ENCODE measurements around the gene ZNF488. TPM values are rescaled to one million over a fixed set of nuclear protein-coding genes. Genes with fewer than 3 reads are reported as not detected.

The ZNF488 gene
- total and polyA plus RNA-seq, 4 experiments from 2014 or later = 0.20 TPM; not detected in 3

DNA sequence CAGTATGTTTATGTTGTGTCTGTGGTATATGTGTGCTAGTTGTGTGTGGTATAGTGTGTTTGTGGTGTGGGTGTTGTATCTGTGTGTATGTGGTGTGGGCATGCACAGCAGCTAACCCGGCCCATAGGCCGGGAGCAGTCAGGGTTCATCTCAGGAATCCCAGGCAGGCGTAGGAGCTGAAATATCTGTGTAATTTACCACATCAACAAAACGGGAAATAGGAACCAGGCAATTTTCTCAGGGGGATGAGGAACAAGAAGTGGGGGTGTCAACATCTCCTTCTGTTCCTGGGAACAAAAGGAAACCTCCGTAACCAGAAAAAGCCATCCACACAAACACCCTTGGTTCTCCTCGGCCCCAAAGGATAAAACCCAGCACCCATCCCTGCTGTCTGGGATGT lies 24.5 kb upstream of the ZNF488 start:
- Histone ChIP-seq H3K4me1 (ENCODE audit: insufficient read depth, low read length) (no peaks in the 10 kb centered on the region), H3K27ac (ENCODE audit: low read depth, low read length) (no peak overlapping the region), H3K27me3 (ENCODE audit: insufficient read depth, low read length) (no peaks in the 10 kb centered on the region), H3K9me3 (ENCODE audit: control insufficient read depth in 1 of 2, low read length in 2 of 2) (no peaks in the 10 kb centered on the region), H3K4me3 (ENCODE audit: low read length in 2 of 2) (no peak overlapping the region), H3K36me3 (ENCODE audit: insufficient read depth, low read length) (no peaks in the 10 kb centered on the region)
- DNase-seq = no peak
- intact Hi-C loops (cut with micrococcal nuclease) = no loop called here
- Mint-ChIP-seq H3K4me1 (no peaks in the 10 kb centered on the region), H3K27me3 (no peaks in the 10 kb centered on the region), H3K27ac (no peak overlapping the region), H3K9me3 (no peaks in the 10 kb centered on the region), H3K36me3 (no peaks in the 10 kb centered on the region), H3K4me3 (no peak overlapping the region)
- POLR2A ChIA-PET (ENCODE audit: partially characterized antibody) = no interaction called here
- CTCF ChIA-PET (ENCODE audit: partially characterized antibody) = no interaction called here

DNA sequence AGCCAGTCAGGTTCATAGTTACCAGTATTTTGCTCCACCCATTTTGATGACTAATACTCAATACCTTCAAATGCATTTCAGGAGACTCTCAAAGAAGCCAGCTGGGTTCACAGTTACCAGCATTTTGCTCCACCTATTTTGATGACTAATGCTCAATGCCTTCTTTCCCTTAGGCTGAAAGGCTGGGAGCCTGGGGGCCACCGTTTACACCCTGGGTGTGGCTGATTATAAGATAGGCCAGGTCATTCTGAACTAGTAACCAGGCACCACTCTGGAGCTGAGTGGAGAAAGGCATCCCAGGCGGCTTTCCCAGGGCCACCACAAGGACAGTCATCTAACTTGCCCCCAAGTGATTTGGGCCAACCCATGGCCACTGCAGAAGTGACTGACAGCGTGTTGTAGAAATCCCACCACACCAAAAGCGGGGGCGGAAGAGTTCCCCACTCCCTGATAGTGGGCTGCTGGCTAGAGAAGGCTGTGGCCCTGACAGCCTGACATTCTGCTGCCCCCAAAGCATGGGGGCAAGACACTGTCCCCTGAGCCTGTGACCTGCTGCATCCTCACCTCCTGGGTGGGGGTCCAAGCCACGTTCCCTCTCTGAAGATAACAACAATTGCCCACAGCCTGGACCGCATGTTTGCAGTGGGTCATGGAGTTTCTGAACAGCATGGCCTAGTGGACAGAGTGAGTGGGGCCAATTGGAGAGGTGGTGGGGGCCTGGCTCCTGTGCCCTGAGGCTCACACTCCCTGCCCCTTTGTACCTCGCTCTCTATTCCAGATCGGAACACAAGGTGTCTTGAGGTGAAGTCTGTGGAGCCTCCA lies 23.0 kb upstream of the ZNF488 start:
- Histone ChIP-seq H3K4me1 (ENCODE audit: insufficient read depth, low read length) (no peaks in the 10 kb centered on the region), H3K27ac (ENCODE audit: low read depth, low read length) (no peak overlapping the region), H3K9me3 (ENCODE audit: control insufficient read depth in 1 of 2, low read length in 2 of 2) (no peaks in the 10 kb centered on the region), H3K27me3 (ENCODE audit: insufficient read depth, low read length) (no peaks in the 10 kb centered on the region), H3K4me3 (ENCODE audit: low read length in 2 of 2) (no peak overlapping the region), H3K36me3 (ENCODE audit: insufficient read depth, low read length) (no peaks in the 10 kb centered on the region)
- Mint-ChIP-seq H3K9me3 (no peaks in the 10 kb centered on the region), H3K36me3 (no peaks in the 10 kb centered on the region), H3K27me3 (peaks cover 0 to 6% of the 10 kb centered on the region in 2 donors), H3K27ac (no peak overlapping the region), H3K4me3 (no peak overlapping the region), H3K4me1 (no peaks in the 10 kb centered on the region)
- intact Hi-C loops (cut with micrococcal nuclease) = no loop called here
- ChIA-PET CTCF (ENCODE audit: partially characterized antibody) (no interaction called here), POLR2A (ENCODE audit: partially characterized antibody) (no interaction called here)
- no peak for DNase-seq

DNA sequence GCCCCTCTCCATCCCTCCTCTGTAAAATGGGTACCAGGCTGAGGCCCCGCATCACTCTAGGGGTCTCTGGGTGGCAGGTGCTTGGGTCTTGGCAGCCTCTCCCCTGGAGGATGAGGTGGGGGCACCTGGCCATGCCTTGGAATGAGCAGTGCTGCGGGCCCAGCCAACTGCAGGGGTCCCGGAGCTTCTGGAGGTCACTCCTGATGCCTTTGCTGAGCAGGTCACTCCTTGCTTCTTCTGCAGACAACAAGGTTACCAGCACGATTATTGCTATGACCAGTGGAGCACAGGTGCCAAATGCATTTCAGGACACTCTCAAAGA lies 22.4 kb upstream of the ZNF488 start:
- H3K27ac ChIP-seq (ENCODE audit: low read depth, low read length) = no peak overlapping the region
- Mint-ChIP-seq H3K9me3 (no peaks in the 10 kb centered on the region), H3K27ac (no peak overlapping the region), H3K4me3 (no peak overlapping the region), H3K4me1 (no peaks in the 10 kb centered on the region), H3K27me3 (peaks cover 0 to 6% of the 10 kb centered on the region in 2 donors), H3K36me3 (no peaks in the 10 kb centered on the region)
- no peaks in the 10 kb centered on the region for H3K36me3 ChIP-seq (ENCODE audit: insufficient read depth, low read length)
- POLR2A ChIA-PET (ENCODE audit: partially characterized antibody) = no interaction called here
- DNase-seq = no peak
- CTCF ChIA-PET (ENCODE audit: partially characterized antibody) = no interaction called here
- no peaks in the 10 kb centered on the region for H3K9me3 ChIP-seq (ENCODE audit: control insufficient read depth in 1 of 2, low read length in 2 of 2)
- H3K27me3 ChIP-seq (ENCODE audit: insufficient read depth, low read length) = no peaks in the 10 kb centered on the region
- intact Hi-C loops (cut with micrococcal nuclease) = no loop called here
- no peak overlapping the region for H3K4me3 ChIP-seq (ENCODE audit: low read length in 2 of 2)
- H3K4me1 ChIP-seq (ENCODE audit: insufficient read depth, low read length) = no peaks in the 10 kb centered on the region

DNA sequence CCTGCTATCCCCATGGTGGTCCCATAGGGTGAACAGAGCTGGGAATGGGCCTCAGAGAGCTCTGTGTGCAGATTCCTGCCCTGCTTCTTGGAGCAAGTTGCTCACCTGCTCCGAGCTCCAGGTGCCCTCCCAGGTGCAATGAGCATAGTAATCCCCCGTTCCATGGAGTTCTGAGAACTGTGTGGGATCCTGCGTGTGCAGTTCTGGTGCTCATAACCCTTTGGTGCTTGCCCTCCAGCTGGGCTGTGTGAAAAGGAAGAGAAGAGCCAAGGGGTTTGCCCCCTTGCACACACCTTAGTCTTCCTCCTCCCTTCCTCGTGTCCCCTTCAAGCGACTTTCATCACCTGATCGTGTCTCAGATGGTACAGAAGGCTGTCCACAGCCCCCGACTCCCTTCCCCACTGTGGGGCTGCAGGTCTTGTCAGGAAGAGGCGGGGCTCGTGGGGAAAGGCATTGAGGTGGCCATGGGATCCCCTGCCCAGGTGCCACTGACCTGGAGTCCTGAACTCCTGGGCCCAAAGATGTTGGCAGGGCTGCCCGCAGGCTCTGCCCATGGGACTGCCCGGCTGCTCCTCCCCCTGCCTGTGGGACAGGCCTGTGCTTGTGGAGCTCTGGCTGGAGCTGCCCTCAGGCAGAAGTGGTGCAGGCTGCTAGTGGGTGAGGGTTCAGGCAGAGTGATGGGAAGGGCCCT lies 21.9 kb upstream of the ZNF488 start:
- Mint-ChIP-seq H3K9me3 (no peaks in the 10 kb centered on the region), H3K4me1 (no peaks in the 10 kb centered on the region), H3K36me3 (no peaks in the 10 kb centered on the region), H3K27ac (peak overlapping the region in 1 of 7 donors; percentile 22), H3K27me3 (peaks cover under 1 to 8% of the 10 kb centered on the region in 2 donors), H3K4me3 (no peak overlapping the region)
- Histone ChIP-seq H3K36me3 (ENCODE audit: insufficient read depth, low read length) (no peaks in the 10 kb centered on the region), H3K4me1 (ENCODE audit: insufficient read depth, low read length) (no peaks in the 10 kb centered on the region), H3K27me3 (ENCODE audit: insufficient read depth, low read length) (no peaks in the 10 kb centered on the region), H3K9me3 (ENCODE audit: control insufficient read depth in 1 of 2, low read length in 2 of 2) (no peaks in the 10 kb centered on the region), H3K27ac (ENCODE audit: low read depth, low read length) (no peak overlapping the region), H3K4me3 (ENCODE audit: low read length in 2 of 2) (no peak overlapping the region)
- DNase-seq = no peak
- ChIA-PET POLR2A (ENCODE audit: partially characterized antibody) (no interaction called here), CTCF (ENCODE audit: partially characterized antibody) (no interaction called here)
- intact Hi-C loops (cut with micrococcal nuclease) = no loop called here

DNA sequence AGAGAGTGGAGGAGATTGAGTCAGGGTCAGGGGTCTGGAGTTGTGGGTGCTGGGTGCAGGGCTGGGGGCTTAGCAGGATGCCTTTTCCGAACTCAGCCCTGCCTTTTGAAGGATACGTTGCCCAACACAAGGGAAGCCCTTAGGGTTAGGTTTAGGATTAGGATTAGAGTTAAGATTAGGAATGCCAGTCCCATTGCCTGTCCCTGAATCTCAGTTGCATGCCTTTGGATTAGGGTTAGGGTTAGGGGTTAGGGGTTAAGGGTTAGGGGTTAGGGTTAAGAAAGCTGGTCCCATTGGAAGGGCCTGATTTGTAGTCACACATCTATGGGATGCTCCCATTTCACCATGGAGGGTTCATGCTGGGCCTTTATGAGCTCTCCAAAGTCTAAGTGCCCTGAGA lies 20.8 kb upstream of the ZNF488 start:
- H3K36me3 ChIP-seq (ENCODE audit: insufficient read depth, low read length) = no peaks in the 10 kb centered on the region
- no peaks in the 10 kb centered on the region for H3K4me1 Mint-ChIP-seq
- no peaks in the 10 kb centered on the region for H3K36me3 Mint-ChIP-seq
- POLR2A ChIA-PET (ENCODE audit: partially characterized antibody) = no interaction called here
- H3K27ac Mint-ChIP-seq = no peak overlapping the region
- H3K4me3 Mint-ChIP-seq = no peak overlapping the region
- H3K4me3 ChIP-seq (ENCODE audit: low read length in 2 of 2) = no peak overlapping the region
- intact Hi-C loops (cut with micrococcal nuclease) = no loop called here
- CTCF ChIA-PET (ENCODE audit: partially characterized antibody) = no interaction called here
- DNase-seq = no peak
- H3K27me3 Mint-ChIP-seq = peaks cover 2 to 9% of the 10 kb centered on the region in 2 donors
- H3K27ac ChIP-seq (ENCODE audit: low read depth, low read length) = no peak overlapping the region
- H3K4me1 ChIP-seq (ENCODE audit: insufficient read depth, low read length) = no peaks in the 10 kb centered on the region
- no peaks in the 10 kb centered on the region for H3K9me3 Mint-ChIP-seq
- no peaks in the 10 kb centered on the region for H3K9me3 ChIP-seq (ENCODE audit: control insufficient read depth in 1 of 2, low read length in 2 of 2)
- no peaks in the 10 kb centered on the region for H3K27me3 ChIP-seq (ENCODE audit: insufficient read depth, low read length)

DNA sequence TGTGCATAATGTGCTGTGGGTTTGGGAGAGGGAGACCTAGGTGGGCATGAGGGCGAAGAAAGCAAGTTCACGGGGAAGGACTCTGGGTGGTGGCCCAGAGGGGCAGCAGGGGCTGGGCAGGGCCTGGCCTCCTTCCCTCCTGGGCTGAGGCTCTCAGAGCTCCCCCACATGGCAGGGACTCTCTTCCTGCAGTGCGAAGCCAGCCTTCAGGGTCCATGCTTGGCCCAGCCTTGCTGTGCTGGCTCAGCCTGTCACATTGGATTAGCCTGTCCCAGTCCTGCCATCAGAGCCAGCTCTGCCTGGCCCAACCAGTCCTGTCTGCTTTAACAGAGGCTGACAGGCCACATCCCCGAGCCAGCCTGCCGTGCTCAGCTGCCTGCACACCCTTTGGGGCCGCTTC lies 20.4 kb upstream of the ZNF488 start:
- H3K4me3 ChIP-seq (ENCODE audit: low read length in 2 of 2) = no peak overlapping the region
- no peaks in the 10 kb centered on the region for H3K4me1 Mint-ChIP-seq
- POLR2A ChIA-PET (ENCODE audit: partially characterized antibody) = no interaction called here

DNA sequence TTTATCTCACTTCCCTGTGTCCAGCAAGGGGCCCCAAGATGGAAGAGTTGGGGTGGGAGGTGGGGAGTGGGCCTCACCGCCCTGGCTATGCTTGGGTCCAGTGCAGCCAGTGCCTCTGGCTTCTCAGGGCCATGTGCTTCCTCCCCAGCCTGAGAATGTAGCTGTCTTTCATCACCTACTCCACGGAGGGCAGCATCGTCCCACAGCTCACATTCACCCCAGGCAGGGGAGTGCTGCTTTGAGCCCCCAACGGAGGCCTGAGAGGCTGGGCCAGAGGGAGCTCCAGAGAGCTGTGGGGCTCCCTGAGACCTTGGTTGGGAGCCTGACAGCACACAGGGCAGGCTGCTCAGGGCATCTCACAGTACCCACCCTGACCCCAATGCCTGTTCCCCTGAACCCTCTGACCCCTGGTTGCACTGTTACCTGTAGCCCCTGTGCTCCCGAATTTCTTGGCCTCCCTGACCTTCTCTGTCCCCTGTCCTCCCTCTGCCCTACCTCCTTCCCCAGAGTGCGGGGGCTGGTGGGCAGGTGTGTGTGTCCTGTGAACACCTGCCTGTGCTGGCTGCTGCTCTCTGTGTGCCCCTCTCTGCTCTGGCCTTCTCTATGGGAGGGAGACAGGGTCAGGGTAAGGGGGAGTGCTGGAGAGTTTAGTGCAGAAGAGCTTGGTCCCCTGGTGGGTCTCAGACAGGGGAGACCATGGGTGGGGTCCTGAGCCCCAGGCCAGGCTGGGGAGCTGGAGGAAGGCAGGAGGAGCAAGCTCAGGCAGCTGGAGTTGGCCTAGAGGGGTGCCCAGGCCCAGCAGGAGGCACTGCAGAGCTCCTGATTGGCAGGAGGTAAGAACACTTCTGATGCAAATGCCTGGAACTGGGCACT lies 19.6 kb upstream of the ZNF488 start:
- ChIA-PET CTCF (ENCODE audit: partially characterized antibody) (no interaction called here), POLR2A (ENCODE audit: partially characterized antibody) (no interaction called here)
- no peak overlapping the region for H3K4me3 Mint-ChIP-seq
- intact Hi-C loops (cut with micrococcal nuclease) = no loop called here
- peaks cover 2 to 12% of the 10 kb centered on the region in 2 donors for H3K27me3 Mint-ChIP-seq
- Histone ChIP-seq H3K27ac (ENCODE audit: low read depth, low read length) (no peak overlapping the region), H3K9me3 (ENCODE audit: control insufficient read depth in 1 of 2, low read length in 2 of 2) (no peaks in the 10 kb centered on the region), H3K36me3 (ENCODE audit: insufficient read depth, low read length) (no peaks in the 10 kb centered on the region), H3K27me3 (ENCODE audit: insufficient read depth, low read length) (no peaks in the 10 kb centered on the region), H3K4me1 (ENCODE audit: insufficient read depth, low read length) (no peaks in the 10 kb centered on the region), H3K4me3 (ENCODE audit: low read length in 2 of 2) (no peak overlapping the region)
- H3K27ac Mint-ChIP-seq = no peak overlapping the region
- H3K9me3 Mint-ChIP-seq = no peaks in the 10 kb centered on the region
- no peaks in the 10 kb centered on the region for H3K36me3 Mint-ChIP-seq
- no peak for DNase-seq
- no peaks in the 10 kb centered on the region for H3K4me1 Mint-ChIP-seq

More for the DNA sequence above, 20.4 kb upstream of the ZNF488 start:
- Mint-ChIP-seq H3K27me3 (peaks cover 2 to 12% of the 10 kb centered on the region in 2 donors), H3K4me3 (no peak overlapping the region), H3K9me3 (no peaks in the 10 kb centered on the region), H3K27ac (no peak overlapping the region), H3K36me3 (no peaks in the 10 kb centered on the region)
- intact Hi-C loops (cut with micrococcal nuclease) = no loop called here
- H3K27ac ChIP-seq (ENCODE audit: low read depth, low read length) = no peak overlapping the region
- H3K4me1 ChIP-seq (ENCODE audit: insufficient read depth, low read length) = no peaks in the 10 kb centered on the region
- no peaks in the 10 kb centered on the region for H3K9me3 ChIP-seq (ENCODE audit: control insufficient read depth in 1 of 2, low read length in 2 of 2)
- no peak for DNase-seq
- no peaks in the 10 kb centered on the region for H3K27me3 ChIP-seq (ENCODE audit: insufficient read depth, low read length)
- CTCF ChIA-PET (ENCODE audit: partially characterized antibody) = no interaction called here
- H3K36me3 ChIP-seq (ENCODE audit: insufficient read depth, low read length) = no peaks in the 10 kb centered on the region
